GM23338 (cell line): ENCODE data around the gene CHN2. TPM values are rescaled to one million over a fixed set of nuclear protein-coding genes. Genes with fewer than 3 reads are reported as not detected.

Experiments
- ATAC-seq: fragments of 200-7000 bp; cut with Tn5 transposase; 3 replicates; pipeline ENCODE4 v1.9.1; 2020
- DNase-seq: peaks from one replicate; pipeline ENCODE4 v3.0.0-alpha.2; 2015; ENCODE audit warnings: low spot score
- H2AFZ ChIP-seq: fragments of 200-600 bp; sonication (generic); 2 replicates; pipeline ENCODE4 v1.8.0; 2016; ENCODE audit warnings: antibody characterized with exemption, mild to moderate bottlenecking, moderate library complexity
- H3F3A ChIP-seq: fragments of 200-600 bp; sonication (generic); replicated peaks from 2 replicates; pipeline ENCODE4 v1.8.0; 2017; ENCODE audit warnings: antibody characterized with exemption, mixed run types, low read depth
- H3K27ac ChIP-seq: fragments of 200-600 bp; sonication (generic); 2 replicates; pipeline ENCODE4 v1.6.1; 2016; ENCODE audit warnings: low read depth
- H3K27me3 ChIP-seq: fragments of 200-600 bp; sonication (generic); 2 replicates; pipeline ENCODE4 v1.8.0; 2016; ENCODE audit warnings: mild to moderate bottlenecking, mixed run types, moderate library complexity; ENCODE audit not compliant: insufficient read depth
- H3K36me3 ChIP-seq: fragments of 200-600 bp; sonication (generic); 2 replicates; pipeline ENCODE4 v1.8.0; 2016; ENCODE audit warnings: mild to moderate bottlenecking; ENCODE audit not compliant: insufficient read depth
- H3K4me1 ChIP-seq: fragments of 200-600 bp; sonication (generic); 2 replicates; pipeline ENCODE4 v1.8.0; 2016; ENCODE audit warnings: mild to moderate bottlenecking, moderate library complexity; ENCODE audit not compliant: insufficient read depth
- H3K4me2 ChIP-seq: fragments of 200-600 bp; sonication (generic); 2 replicates; pipeline ENCODE4 v1.7.1; 2017; ENCODE audit warnings: mixed run types
- H3K4me3 ChIP-seq: fragments of 200-600 bp; sonication (generic); 2 replicates; pipeline ENCODE4 v1.6.1; 2016; ENCODE audit warnings: mixed run types
- H3K79me2 ChIP-seq: fragments of 200-600 bp; sonication (generic); replicated peaks from 2 replicates; pipeline ENCODE4 v1.8.0; 2017; ENCODE audit warnings: mild to moderate bottlenecking; ENCODE audit not compliant: insufficient read depth
- H3K9me2 ChIP-seq: fragments of 200-600 bp; sonication (generic); 2 replicates; pipeline ENCODE4 v1.8.0; 2017; ENCODE audit not compliant: insufficient read depth
- H4K20me1 ChIP-seq: fragments of 200-600 bp; sonication (generic); replicated peaks from 2 replicates; pipeline ENCODE4 v1.8.0; 2017; ENCODE audit warnings: mild to moderate bottlenecking; ENCODE audit not compliant: insufficient read depth
- H3K27ac Mint-ChIP-seq: 2 replicates; pipeline ENCODE4 v1.8.0; 2020; ENCODE audit warnings: inconsistent platforms, mild to moderate bottlenecking, moderate library complexity, mixed read lengths
- H3K27me3 Mint-ChIP-seq: 3 replicates; pipeline ENCODE4 v1.8.0; 2022; ENCODE audit warnings: low read depth, mild to moderate bottlenecking, moderate library complexity, mixed read lengths, inconsistent platforms; ENCODE audit not compliant: insufficient read depth, poor library complexity
- H3K36me3 Mint-ChIP-seq: 3 replicates; pipeline ENCODE4 v1.8.0; 2021; ENCODE audit warnings: low read depth, mild to moderate bottlenecking, inconsistent platforms, moderate library complexity, mixed read lengths
- H3K4me1 Mint-ChIP-seq: 3 replicates; pipeline ENCODE4 v1.8.0; 2020; ENCODE audit warnings: mild to moderate bottlenecking, inconsistent platforms, mixed read lengths
- H3K4me3 Mint-ChIP-seq: 3 replicates; pipeline ENCODE4 v1.8.0; 2021; ENCODE audit warnings: moderate library complexity, mild to moderate bottlenecking, inconsistent platforms, mixed read lengths
- H3K9me3 Mint-ChIP-seq: 3 replicates; pipeline ENCODE4 v1.8.0; 2020; ENCODE audit warnings: moderate library complexity, mild to moderate bottlenecking, inconsistent platforms, mixed read lengths
- CREB1 ChIP-seq: fragments of 250-450 bp; sonication (Bioruptor Pico); IDR thresholded peaks from 2 replicates; pipeline ENCODE4 v1.5.0; 2020; ENCODE audit warnings: low read depth, mild to moderate bottlenecking, moderate library complexity
- CTCF ChIP-seq, 2 experiments: fragments of 200-600 bp in 1 of 2; sonication (generic) in 1 of 2; conservative IDR thresholded peaks; 2 replicates each; pipeline versions ENCODE4 v1.5.1 to v1.6.1; 2016 to 2017; ENCODE audit warnings: antibody characterized with exemption in 2 of 2, low read depth in 2 of 2, mild to moderate bottlenecking in 2 of 2, moderate library complexity in 1 of 2
- ETS1 ChIP-seq: IDR thresholded peaks from 2 replicates; pipeline ENCODE4 v1.6.1; 2016; ENCODE audit warnings: antibody characterized with exemption
- EZH2 ChIP-seq: fragments of 200-600 bp; sonication (generic); IDR thresholded peaks from one replicate; pipeline ENCODE4 v1.8.0; 2017; ENCODE audit warnings: antibody characterized with exemption, mild to moderate bottlenecking, low read depth; ENCODE audit not compliant: unreplicated experiment
- EZH2phosphoT487 ChIP-seq: fragments of 200-600 bp; sonication (generic); IDR thresholded peaks from one replicate; pipeline ENCODE4 v1.8.1; 2018; ENCODE audit warnings: antibody characterized with exemption; ENCODE audit not compliant: unreplicated experiment
- JUNB ChIP-seq: IDR thresholded peaks from one replicate; pipeline ENCODE4 v1.6.1; 2016; ENCODE audit warnings: antibody characterized with exemption; ENCODE audit not compliant: unreplicated experiment
- NANOG ChIP-seq: IDR thresholded peaks from 2 replicates; pipeline ENCODE4 v1.6.1; 2016; ENCODE audit warnings: antibody characterized with exemption, borderline replicate concordance
- POLR2AphosphoS5 ChIP-seq: IDR thresholded peaks from 2 replicates; pipeline ENCODE4 v1.6.1; 2016; ENCODE audit warnings: antibody characterized with exemption, low read depth
- REST ChIP-seq: IDR thresholded peaks from one replicate; pipeline ENCODE4 v1.6.1; 2018; ENCODE audit warnings: antibody characterized with exemption; ENCODE audit not compliant: unreplicated experiment
- STAT1 ChIP-seq: IDR thresholded peaks from one replicate; pipeline ENCODE4 v1.6.1; 2016; ENCODE audit warnings: antibody characterized with exemption; ENCODE audit not compliant: unreplicated experiment
- ZNF114 ChIP-seq: fragments of 250-450 bp; sonication (Bioruptor Pico); IDR thresholded peaks from 2 replicates; pipeline ENCODE4 v1.5.0; 2020; ENCODE audit warnings: mild to moderate bottlenecking, moderate library complexity
- ZNF331 ChIP-seq: fragments of 250-450 bp; sonication (Bioruptor Pico); IDR thresholded peaks from 2 replicates; pipeline ENCODE4 v1.5.0; 2020; ENCODE audit warnings: low read depth, mild to moderate bottlenecking, moderate library complexity
- ZNF462 ChIP-seq: fragments of 250-450 bp; sonication (Bioruptor Pico); IDR thresholded peaks from 2 replicates; pipeline ENCODE4 v1.5.0; 2020; ENCODE audit warnings: mild to moderate bottlenecking, moderate library complexity
- polyA plus RNA-seq: library from polyadenylated mRNA; unstranded; fragments of >200 nt; fragmentation: Nextera tagmentation; extraction: Ambion mirVana; gene quantifications from 2 replicates; pipeline ENCODE4 v1.2.1, GENCODE V29; 2016
- total RNA-seq: library from RNA; depleted of rRNA; stranded (reverse); fragments of >200 nt; shearing (Covaris generic); gene quantifications from 2 replicates; pipeline ENCODE4 v1.2.3, GENCODE V29; 2014

Gene CHN2
- total and polyA plus RNA-seq, 2 experiments from 2014 or later: 6.1 to 7.5 TPM

GRCh38 chr7:29454464-29454863 is 259.9 kb downstream of the CHN2 start:
- H3K27ac ChIP-seq: no peak overlapping the region
- H3K9me2 ChIP-seq: no peaks in the 10 kb centered on the region
- H3K79me2 ChIP-seq: no peaks in the 10 kb centered on the region
- H3K4me1 ChIP-seq: 0 out of 2 replicates have a peak, but pooled peaks cover 7% of the 10 kb centered on the region
- no peak overlapping the region for H3K4me2 ChIP-seq
- no peak for DNase-seq
- no peak overlapping the region for H2AFZ ChIP-seq
- Mint-ChIP-seq H3K27ac (no peak overlapping the region), H3K4me1 (peaks cover 7% of the 10 kb centered on the region), H3K9me3 (no peaks in the 10 kb centered on the region), H3K36me3 (no peaks in the 10 kb centered on the region), H3K27me3 (no peaks in the 10 kb centered on the region), H3K4me3 (no peak overlapping the region)
- no peaks in the 10 kb centered on the region for H3K27me3 ChIP-seq
- H3K36me3 ChIP-seq: no peaks in the 10 kb centered on the region
- no peak for ATAC-seq
- TF ChIP-seq CTCF (conservative IDR thresholded peaks at IDR 0.05; ENCODE audit: low read depth in 2 of 2) (no peak), CREB1 (no peak), EZH2 (no peak), ZNF462 (CRISPR knock-in tag) (no peak), STAT1 (no peak), REST (no peak), POLR2AphosphoS5 (no peak), ETS1 (no peak), ZNF331 (CRISPR knock-in tag) (no peak), EZH2phosphoT487 (no peak), ZNF114 (no peak), JUNB (no peak), NANOG (no peak)
- H4K20me1 ChIP-seq: no peaks in the 10 kb centered on the region
- H3F3A ChIP-seq: no peaks in the 10 kb centered on the region
- H3K4me3 ChIP-seq: no peak overlapping the region
